HG03342 (cell line): ENCODE results near the gene ISL1.

Experiments used
- ATAC-seq: cut with Tn5 transposase; IDR thresholded peaks from one replicate; pipeline ENCODE4 v1.9.1; 2021; ENCODE audit warnings: mild to moderate bottlenecking, moderate library complexity; ENCODE audit not compliant: unreplicated experiment

ISL1 gene

DNA sequence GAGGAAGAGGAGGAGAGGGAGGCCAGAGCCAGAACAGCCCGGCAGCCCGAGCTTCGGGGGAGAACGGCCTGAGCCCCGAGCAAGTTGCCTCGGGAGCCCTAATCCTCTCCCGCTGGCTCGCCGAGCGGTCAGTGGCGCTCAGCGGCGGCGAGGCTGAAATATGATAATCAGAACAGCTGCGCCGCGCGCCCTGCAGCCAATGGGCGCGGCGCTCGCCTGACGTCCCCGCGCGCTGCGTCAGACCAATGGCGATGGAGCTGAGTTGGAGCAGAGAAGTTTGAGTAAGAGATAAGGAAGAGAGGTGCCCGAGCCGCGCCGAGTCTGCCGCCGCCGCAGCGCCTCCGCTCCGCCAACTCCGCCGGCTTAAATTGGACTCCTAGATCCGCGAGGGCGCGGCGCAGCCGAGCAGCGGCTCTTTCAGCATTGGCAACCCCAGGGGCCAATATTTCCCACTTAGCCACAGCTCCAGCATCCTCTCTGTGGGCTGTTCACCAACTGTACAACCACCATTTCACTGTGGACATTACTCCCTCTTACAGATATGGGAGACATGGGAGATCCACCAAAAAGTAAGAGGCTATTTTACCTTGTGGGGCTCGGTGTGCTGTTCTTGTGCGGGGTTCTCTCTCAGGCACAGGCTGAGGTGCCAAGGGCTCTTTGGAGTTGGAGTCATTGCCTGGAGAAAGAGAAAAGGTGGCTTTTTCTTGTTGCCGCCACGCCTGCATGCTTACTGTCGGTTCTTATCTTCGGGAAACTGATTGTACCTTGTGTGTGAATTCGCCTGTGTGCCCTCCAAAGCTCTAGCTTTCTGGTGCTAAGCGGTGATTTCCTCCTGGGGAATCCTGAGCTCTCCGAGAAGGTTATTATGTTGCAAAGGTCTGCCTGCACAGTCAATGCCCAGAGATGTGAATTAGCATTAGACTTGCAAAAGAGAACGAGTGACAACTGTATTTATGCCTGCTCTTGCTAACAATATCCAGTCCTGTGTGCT lies at the start of gene ISL1:
TSS of gene ISL1 (plus strand) at position 318 of the 991 bp plus-strand sequence. CDS start at position 542, 224 bp downstream.
- ATAC-seq: no peak

DNA sequence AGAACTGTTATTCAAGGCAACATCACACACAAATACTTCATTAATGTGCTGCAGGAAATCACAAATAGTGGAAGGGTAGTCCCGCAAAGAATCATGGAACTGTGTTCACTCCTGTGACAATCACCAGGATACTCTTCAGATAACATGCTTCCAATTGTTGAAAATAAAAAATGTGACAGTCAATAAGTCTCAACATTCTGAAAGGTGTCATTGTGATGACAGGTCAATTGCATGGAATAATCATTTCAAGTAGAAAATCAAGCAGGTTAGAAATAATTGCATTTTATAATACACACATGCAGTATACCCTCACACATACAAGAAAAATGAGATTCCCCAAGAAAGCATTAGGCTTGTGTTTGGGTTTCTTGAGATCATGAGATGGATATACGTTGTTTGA lies 46.4 kb upstream of the ISL1 start:
- ATAC-seq: no peak

GRCh38 chr5:51345106-51345505 lies 38.1 kb upstream of the ISL1 start:
- no peak for ATAC-seq

DNA sequence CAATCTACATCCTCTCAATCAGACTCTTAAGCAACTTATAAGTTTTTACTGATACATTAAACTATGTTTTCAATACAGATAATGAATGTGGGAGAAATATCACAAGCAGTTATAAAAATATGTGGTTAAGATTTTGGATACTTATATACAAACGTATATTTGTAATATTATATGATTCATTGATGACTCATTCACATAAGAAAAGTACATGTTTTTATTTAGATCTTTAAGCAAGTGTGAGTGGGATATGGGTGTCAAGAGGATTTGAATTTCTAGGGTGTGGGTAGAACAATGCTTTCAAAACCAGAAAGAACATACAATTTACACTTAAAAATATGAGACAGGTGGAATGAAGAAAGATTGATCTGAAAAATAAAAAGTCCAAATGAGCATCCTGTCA lies 36.1 kb upstream of the ISL1 start:
- ATAC-seq: no peak

DNA sequence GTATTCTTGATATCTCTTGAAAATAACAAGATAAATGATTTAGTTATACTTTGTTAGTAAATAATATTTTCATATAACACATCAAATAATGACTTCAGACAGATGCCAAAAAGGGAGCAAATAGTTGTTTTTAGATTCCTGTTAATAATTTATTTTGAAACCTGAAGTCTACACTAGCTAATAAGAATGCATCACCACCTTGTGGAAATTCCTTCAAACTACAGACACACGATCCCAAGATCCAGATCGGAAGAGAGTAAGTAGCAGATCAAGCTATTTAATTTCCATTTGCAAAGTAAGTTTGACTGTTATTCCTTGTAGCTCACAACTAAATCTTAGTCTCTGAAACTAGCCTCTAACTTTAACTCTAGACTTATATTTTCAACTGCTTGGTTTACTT lies 35.5 kb upstream of the ISL1 start:
- ATAC-seq: no peak

DNA sequence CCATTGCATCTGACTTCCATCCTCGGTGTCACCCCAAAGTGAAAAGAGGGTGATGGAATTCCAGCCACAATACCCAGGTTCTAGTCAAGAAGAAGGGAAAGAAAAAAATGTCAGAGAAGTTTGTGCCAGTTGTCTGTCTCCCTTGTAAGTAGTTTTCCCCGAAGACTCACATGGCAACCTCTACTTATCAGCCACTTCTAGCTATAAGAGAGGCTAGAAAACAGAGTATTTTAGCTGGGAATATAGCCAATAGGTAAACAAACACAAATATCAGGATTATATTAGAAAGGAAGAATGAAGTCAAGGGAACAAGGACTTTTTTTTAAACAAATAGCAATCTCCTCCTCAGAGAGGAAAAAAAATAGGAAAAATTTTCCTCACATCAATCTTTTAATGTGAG lies 12.2 kb upstream of the ISL1 start:
- no peak for ATAC-seq

GRCh38 chr5:51373880-51374523 lies 9.2 kb upstream of the ISL1 start:
- ATAC-seq: no peak

GRCh38 chr5:51375084-51375483 lies 8.2 kb upstream of the ISL1 start:
- ATAC-seq: no peak

GRCh38 chr5:51376509-51376908 lies 6.7 kb upstream of the ISL1 start:
- ATAC-seq: no peak

DNA sequence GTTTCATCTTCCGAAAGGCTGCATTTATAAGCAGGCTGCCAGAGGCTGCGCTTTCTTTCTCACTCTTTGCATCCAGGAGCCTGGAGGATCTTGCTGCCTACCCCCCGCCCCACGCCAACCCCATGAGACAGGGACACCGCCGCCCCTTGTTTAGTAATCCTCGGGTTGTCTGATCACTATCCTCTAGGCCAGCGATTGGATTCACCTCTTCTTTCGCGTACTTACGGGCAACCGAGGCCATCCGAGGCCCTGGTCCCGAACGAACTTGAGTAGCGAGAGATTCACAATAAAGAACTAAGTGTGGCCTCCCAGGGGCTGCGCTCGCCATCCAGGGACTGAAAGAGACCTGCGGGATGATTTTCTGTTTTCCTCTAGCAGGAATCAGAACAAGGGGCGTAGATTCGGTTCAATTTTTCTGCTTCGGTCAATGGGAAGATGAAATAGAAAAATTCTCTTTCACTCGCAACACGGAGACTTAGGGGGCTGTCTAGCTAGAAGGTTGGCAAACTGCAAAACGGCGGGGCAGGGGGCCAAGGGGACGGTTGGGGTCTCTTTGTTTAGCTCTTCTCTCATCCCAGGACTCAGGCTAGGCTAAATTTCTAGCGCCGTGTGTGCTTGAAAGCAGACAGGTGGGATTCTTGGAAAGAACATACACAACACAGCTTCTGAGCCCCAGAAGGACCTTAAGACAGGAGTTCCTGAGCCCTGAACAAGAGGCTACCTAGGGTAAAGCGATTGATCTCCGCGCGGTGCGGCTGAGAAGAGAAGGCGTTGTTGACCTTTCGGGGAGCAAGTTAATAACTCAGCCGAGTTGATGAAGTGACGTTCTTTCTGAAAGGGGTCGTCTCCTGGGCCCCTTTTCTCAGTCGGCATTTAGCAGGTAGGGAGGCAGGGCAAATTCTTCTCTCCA lies 5.8 kb upstream of the ISL1 start:
- no peak for ATAC-seq

DNA sequence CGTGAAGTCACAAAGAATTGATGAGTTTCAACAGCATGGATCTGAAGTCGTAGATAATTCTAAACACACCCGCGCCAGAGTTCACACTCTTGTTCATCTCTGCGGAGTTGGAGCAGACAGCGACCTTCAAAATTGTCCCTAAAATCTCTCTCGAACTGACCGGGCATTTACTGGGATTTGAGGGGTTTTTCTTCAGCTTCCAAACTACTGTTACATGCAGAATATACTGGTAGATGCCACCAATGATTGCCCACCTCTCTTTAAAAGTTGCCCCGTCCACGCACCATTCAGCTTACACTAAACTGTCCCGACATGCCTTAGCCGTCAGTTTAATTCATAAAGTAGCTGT lies 5.2 kb upstream of the ISL1 start:
- no peak for ATAC-seq

DNA sequence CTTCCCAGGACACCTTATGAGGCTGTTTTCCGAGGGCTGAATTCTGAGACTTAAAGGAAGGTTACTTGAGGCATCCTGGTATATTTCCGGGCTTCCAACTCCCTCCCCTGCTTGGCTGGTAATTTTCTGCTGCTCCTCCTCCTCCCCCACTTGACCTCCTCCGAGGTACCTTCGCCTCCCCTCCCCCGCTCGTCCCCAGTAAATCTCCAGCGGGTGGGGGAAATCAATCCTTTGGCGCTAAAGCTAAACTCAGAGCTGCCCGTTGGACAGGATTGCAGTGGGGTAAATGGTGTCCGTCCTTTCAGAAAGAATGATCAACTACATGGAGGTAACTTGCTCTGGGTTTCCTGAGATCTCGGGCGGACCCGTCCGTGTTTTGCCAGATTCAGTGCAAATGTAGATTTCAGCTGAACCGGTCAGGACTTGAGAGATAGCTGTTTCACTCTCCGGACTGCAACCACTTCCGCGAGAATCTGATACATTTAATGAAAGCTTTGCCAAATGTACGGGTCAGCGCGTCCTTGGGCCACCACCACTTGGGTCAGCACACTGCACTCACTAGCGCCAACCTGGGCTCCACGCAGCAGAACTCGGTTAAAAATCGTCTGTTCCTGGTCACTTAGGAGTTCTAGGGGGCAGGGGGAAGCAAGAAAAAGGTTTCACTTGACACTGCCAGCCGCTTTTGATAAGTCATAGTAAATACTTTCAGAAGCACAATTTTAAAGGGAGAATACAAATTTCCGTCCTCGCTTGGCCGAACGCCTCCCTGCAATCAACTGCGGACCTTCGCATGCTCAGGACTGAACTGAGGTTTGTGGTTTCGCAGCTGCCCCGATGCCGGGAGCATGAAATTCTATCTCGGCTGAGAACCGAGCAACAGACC lies 4.6 kb upstream of the ISL1 start:
- no peak for ATAC-seq

DNA sequence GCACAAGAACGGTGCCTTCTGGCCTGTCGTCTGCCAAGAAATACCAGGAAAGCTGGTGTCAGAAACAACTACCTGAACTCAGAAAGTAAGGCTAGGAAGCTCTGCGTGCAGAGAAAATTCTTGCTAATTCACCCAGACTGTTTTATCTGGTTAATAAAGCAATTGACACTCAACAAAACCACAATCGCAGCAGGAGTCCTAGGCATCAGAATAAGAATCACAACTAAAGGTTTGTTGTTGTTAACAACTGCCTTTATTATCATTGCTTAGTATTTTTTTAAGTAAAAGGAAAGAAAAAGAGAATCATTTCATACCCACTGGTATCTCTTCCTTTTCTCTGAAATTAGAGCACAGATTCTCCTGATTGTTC lies 3.9 kb upstream of the ISL1 start:
- no peak for ATAC-seq

- ATAC-seq: no peak
Observed at GRCh38 chr5:51380603-51381207, 2.5 kb upstream of the ISL1 start.

- no peak for ATAC-seq
Observed at GRCh38 chr5:51381761-51382474, 1.3 kb upstream of the ISL1 start.

DNA sequence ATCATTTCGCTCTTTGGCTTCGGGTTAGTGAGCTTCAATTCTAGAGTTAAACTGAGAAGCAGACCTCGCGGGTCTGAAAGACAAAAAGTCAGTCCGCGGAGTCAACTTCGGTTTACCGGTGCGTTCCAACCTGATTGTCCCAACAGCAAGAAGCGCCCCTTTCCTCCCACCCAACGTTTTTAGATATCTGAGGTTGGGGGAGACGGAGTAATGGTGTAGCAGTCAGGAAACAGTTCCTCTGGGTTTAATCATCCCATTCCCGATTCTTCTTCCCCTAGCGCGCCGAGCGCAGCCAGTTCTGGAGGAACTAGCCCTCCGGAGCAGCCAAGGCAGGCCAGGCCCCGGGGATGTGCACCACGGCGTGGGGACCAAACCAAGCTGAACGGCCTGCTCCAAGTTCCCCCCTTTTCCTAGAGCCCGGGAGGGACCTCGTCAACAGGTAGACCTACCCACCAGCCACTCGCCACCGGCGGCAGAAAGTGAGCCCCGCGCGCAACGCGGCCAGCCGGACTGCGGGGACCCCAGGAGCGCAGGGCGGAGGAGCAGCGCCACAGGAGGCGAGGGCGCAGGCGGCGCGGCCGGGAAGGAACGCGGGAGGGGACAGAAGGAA lies 622 bp upstream of the ISL1 start:
- no peak for ATAC-seq

- ATAC-seq: no peak
Observed at GRCh38 chr5:51384281-51384840, 1.1 kb downstream of the ISL1 start.

DNA sequence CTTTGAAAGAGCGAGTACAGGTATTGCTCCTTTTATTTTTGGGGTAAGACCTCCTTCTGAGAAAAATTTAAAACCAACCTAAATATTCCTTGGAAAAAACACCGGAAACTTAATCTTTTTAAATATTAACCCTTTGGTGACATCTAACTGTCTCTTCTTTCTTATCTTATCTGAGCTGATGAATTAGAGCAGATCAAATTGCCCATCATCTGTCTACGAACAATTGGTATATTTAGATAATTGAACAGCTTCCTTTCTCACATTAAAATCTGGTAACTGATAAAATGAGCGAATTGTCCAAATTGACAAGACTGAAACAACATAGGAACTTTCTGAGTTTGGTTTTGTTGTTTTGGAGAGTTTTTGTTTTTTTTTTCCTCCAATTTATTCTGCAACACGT lies 2.0 kb downstream of the ISL1 start:
- ATAC-seq: no peak
